Cardiac septum (tissue), 1 donor: ENCODE results near the gene RNU2-63P. TPM values are rescaled to one million over a fixed set of nuclear protein-coding genes. Genes with fewer than 3 reads are reported as not detected.
"Not testable (repeated sequence)": the region's sequence is repeated elsewhere in the genome, so short reads cannot be mapped to it uniquely, and the experiment has no call there.

Source experiments
- DNase-seq: peaks from one replicate; pipeline ENCODE4 v3.0.0-alpha.2; 2020; ENCODE audit warnings: low spot score
- intact Hi-C: fragments of 100-400 bp; cut with DNase I; formaldehyde crosslinking; loops from one replicate; pipeline ENCODE4 v1.14.0; 2022
- total RNA-seq: library from RNA; stranded (reverse); fragmentation: NEBNext Ultra II Directional; extraction: Animal tissue kit (Norgen Biotek cat#: 25700); gene quantifications from one replicate; pipeline ENCODE4 v1.2.1, GENCODE V29; 2021
- donor health status: DM: no; HTN: no; CAD: no.

Gene RNU2-63P
- total RNA-seq, 1 donor from 2014 or later: not detected

DNA sequence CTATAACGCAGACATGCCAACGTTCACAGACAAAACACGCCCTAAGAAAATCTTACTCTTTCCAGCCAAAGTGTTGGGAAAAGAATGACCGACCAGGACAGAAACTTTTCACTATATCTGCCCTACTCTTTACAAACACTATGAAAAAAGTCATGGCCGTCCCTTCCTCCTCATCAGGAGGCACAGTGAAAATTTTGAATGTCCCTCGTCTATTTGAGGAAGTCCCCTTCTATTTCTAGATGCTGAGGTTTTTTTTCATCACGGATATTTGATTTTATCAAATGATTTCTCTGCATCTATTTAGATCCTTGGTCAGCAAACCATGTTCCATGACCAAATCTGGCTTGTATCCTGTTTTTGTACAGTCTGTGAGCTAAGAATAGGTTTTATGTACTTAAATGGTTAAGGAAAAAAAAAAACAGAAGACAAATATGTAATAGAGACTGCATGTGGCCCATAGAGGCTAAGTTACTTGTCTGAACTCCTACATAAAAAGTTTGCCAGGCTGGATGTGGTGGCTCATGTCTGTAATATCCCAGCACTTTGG, 22.0 kb downstream of the RNU2-63P start:
- intact Hi-C loops, DNase-seq: not testable (repeated sequence)

DNA sequence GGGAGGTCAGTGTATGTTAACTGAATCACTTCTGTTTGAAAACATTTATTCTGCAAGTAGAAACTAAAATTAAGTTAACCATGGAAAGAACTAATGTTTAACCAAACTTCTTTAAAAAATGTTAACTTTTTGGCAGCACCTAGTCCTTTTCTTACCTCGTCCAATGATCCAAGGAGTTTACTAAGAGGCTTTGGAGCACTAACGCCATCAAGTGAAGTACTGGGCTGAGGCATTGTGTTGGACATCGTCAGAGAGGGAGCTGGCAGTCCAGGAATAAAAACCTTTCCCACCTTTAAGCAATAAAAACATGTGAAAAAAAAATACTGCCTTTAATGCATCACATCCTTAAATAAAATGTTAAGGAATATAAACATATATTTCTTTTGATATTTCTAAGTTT, 23.8 kb downstream of the RNU2-63P start:
- DNase-seq, intact Hi-C loops: not testable (repeated sequence)

DNA sequence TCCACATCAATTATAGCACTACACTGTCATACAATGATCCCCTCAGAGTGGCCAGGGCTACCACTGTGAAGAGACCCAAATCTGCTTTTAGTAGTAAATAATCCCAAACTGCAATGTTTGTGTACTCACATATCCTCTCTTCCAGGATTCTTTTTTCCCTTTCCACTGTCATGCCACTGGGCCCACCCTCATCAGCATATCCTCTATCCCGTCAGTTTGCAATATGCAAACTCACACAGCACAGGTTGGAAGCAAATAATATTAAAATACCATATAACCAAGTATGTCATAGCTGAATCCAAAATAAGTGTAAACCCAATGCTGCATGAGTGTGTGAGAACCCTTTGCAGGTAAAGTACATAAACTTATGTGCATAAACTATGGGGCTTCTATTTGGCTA, 28.9 kb downstream of the RNU2-63P start:
- DNase-seq, intact Hi-C loops: not testable (repeated sequence)

DNA sequence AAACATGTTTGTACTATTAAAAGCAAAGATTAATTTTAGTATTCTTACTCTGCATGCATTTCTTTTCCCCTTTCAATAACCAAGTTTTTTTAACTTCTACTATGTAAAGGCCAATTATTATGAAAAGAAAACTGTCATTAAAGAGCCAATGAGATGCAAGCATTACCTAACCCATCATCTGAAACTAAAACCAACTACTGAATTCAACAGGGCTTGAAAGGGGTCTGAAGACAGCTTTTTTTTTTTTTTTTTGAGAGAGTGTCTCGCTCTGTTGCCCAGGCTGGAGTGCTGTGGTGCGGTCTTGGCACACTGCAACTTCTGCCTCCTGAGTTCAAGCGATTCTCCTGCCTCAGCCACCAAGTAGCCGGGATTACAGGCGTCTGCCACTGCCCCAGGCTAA, 30.4 kb downstream of the RNU2-63P start:
- DNase-seq, intact Hi-C loops: not testable (repeated sequence)

DNA sequence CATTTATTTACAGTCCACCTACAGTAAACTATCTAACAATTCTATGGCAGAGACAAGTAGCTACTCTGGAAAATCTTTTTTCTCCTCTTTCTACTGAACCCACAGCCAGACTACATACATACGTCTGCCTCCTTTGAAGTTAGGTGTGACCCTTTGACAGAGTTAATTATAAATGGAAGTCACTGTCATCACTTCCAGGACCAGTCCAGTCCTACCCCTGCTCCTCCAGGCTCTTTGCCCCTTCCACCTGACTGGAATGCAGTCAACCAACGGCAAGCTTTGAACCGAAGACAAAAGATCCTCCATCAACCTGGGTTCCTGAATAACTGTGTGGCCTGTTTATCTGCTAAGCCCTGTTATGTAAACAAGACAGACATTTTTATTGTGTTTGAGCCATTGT, 35.2 kb downstream of the RNU2-63P start:
- intact Hi-C loops: not testable (repeated sequence)

DNA sequence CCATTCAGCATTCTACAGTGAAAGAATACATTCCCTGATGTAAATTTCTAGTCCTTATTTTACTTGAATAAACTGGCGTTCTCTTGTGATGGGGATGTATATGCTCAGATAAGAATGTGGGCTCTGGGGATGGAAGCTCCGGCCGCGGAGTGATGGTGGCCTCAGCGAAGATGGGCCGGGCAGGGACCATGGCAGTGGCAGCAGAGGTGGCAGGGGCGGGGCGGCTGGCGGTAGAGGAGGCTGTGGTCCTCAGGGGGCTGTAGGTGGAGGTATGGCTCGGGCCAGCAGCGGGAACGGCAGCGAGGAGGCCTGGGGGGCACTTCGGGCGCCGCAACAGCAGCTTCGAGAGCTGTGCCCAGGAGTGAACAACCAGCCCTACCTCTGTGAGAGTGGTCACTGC, 44.0 kb downstream of the RNU2-63P start:
- DNase-seq, intact Hi-C loops: not testable (repeated sequence)

More for the DNA sequence above, 35.2 kb downstream of the RNU2-63P start:
- DNase-seq: not testable (repeated sequence)

Other genes starting within 250 kb of the RNU2-63P start
- 3.3 TPM for gene RGPD2, start 190.8 kb downstream of the RNU2-63P start, total RNA-seq
- gene KRCC1, start 39.2 kb upstream of the RNU2-63P start, total RNA-seq: 25.2 TPM
- gene SMYD1, start 51.3 kb upstream of the RNU2-63P start, total RNA-seq: 295 TPM
- gene FABP1, start 111.5 kb upstream of the RNU2-63P start, total RNA-seq: not detected
- gene THNSL2, start 153.8 kb upstream of the RNU2-63P start, total RNA-seq: 25.1 TPM